Subcutaneous adipose tissue (tissue), 4 donors: ENCODE data around the gene OXSR1. TPM values are rescaled to one million over a fixed set of nuclear protein-coding genes. Genes with fewer than 3 reads are reported as not detected.

ENCODE experiments used
- total RNA-seq, 4 donors: library from RNA; depleted of rRNA; stranded (reverse); fragments of >200 nt; gene quantifications; one replicate each; pipeline ENCODE4 v1.1.0, GENCODE V29; 2016
- TF ChIP-seq, protein P1 (sequence below): fragments of 450-650 bp; IDR thresholded peaks from one replicate; pipeline ENCODE4 v1.5.1; 2016; ENCODE audit warnings: low read depth, mild to moderate bottlenecking, control low read depth, antibody characterized with exemption, moderate library complexity

The OXSR1 gene
- total RNA-seq, 4 donors from 2014 or later: 30.0 to 49.6 (median 33.0) TPM

DNA sequence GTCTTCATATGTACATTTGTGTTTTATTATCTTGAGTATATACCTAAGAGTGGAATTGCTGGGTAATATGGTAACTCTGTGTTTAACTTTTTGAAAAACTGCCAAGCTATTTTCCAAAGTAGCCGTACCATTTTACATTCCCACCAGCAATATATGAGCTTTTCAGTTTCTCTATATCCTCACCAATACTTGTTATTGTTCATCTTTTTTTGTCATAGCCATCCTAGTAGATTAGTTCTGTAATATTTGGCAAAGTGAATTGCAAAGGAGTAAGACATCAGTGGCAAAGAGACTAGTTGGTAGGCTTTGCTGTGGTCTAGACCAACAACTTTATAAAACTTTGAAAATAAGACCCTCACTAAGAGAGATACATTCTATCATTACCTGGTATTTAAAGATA is 21.4 kb downstream of the OXSR1 start:
- TF ChIP-seq, protein P1, sequence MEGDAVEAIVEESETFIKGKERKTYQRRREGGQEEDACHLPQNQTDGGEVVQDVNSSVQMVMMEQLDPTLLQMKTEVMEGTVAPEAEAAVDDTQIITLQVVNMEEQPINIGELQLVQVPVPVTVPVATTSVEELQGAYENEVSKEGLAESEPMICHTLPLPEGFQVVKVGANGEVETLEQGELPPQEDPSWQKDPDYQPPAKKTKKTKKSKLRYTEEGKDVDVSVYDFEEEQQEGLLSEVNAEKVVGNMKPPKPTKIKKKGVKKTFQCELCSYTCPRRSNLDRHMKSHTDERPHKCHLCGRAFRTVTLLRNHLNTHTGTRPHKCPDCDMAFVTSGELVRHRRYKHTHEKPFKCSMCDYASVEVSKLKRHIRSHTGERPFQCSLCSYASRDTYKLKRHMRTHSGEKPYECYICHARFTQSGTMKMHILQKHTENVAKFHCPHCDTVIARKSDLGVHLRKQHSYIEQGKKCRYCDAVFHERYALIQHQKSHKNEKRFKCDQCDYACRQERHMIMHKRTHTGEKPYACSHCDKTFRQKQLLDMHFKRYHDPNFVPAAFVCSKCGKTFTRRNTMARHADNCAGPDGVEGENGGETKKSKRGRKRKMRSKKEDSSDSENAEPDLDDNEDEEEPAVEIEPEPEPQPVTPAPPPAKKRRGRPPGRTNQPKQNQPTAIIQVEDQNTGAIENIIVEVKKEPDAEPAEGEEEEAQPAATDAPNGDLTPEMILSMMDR: no peak

DNA sequence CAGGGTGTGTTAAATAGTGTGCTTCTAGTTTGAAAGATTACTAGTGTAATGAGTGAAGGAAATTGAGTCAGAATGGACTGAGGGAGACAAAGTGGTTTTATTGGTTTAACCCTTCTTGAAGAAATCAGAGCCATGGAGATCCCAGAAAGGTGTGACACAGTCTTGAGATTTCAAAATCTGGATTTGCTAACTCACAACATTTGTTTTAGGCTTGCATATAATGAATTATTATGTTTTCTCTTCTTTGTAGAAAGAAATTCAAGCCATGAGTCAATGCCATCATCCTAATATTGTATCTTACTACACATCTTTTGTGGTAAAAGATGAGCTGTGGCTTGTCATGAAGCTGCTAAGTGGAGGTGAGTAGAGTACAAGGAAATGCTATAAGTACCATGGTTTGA is 25.1 kb downstream of the OXSR1 start:
- TF ChIP-seq, protein P1: no peak

DNA sequence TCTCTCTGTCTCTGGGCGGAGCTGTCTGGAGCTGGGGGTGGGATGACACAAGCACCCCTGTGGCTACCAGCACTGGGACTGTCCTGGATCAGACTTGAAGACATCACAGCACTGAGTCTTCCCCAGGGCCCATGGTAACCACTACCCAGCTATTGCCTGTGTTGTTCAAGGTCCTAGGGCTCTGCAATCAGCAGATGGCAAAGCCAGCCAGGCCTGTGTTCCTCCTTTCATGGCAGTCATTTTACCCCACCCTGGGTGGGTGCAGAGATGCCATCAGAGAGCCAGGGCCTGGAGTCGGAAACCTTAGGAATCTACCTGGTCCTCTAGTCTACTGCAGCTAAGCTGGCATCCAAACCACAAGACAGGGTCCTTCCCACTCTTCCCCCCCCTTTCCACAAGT is 38.4 kb downstream of the OXSR1 start:
- TF ChIP-seq, protein P1: no peak

DNA sequence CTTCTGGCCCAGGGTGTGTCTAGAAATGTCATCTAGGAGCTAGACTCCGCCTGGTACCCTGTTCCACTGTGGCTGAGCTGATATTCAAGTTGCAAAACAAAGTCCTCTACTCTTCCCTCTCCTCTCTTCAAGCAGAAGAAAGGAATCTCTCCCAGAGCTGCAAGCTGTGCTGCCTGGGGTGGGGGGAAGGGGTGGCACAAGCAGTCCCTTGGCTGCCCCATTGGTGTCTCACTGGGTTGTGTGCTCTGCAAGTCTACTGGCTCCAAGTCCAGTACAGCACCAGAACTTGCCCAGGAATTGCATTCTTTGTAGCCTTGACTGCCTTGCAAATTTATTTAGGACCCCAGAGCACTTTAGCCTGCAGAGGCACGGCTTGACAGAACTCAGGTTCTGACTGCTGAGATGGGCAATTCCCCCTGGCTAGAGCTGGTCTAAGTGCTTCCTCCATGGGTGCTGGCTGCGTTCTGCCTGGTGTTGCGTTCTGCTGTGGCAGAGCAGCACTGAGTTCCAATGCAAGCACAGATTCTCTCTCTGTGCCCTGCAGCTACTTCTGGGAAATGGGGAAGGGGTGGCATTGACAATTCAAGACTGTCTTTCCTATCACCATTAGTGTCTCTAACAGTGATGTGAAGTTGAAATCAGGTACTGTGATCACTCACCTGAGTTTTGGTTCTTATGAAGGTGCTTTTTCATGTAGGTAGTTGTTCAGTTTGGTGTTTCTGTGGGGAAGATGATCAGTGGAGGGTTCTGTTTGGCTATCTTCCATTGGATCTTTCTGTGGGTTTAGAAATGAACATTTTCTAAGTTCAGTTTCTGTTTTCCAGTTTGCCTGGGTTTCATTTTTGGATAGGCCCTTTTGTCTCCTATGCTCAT is 39.5 kb downstream of the OXSR1 start:
- TF ChIP-seq, protein P1: no peak

DNA sequence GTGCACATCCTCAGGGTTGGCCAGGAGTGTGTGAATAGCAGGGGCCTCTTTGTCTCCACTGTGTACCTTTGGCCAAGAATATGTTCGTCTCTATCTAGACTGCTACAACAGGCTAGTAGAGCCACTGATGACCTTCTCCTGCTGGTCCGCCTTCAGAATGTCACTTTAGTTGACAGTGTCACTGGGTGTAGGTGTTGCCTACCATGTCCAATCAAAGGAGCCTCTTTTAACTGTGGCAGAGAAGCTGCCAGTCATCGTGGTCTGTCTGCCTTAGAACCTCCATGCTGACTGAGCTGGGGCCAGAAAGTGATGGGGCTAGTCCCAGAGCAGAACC is 40.1 kb downstream of the OXSR1 start:
- TF ChIP-seq, protein P1: no peak

DNA sequence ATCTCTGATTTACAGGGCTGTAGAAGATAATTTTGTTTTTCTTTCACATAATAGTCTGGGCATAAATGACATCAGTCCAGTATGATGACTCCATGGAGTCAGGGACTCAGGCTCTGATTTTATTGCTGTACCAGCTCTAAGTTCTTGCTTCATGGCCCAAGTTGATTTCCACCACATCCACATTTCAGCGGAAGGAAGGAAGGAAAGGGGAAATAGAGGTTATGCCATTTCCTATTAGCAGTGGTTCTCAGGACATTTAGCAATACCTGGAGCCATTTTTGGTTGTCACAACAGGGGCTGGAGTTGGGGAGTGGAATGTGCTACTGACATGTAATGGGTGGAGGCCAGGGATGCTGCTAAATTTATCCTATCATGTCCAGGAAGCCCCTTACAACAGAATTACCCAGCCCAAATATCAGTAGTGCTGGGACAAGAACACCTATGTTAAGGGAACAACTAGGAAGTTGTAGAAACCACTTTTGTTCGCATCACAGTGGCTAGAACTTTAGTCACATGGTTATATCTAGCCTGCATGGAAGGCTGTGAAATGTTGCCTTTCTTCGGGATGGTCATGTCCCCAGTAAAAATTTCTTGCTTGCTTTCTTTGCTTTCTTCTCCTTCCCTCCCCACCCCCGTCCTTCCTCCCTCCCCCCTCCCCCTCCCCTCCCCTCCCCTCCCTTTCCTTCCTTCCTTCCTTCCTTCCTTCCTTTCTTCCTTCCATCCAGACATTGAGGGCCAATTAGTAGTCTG is 42.1 kb downstream of the OXSR1 start:
- TF ChIP-seq, protein P1: no peak

DNA sequence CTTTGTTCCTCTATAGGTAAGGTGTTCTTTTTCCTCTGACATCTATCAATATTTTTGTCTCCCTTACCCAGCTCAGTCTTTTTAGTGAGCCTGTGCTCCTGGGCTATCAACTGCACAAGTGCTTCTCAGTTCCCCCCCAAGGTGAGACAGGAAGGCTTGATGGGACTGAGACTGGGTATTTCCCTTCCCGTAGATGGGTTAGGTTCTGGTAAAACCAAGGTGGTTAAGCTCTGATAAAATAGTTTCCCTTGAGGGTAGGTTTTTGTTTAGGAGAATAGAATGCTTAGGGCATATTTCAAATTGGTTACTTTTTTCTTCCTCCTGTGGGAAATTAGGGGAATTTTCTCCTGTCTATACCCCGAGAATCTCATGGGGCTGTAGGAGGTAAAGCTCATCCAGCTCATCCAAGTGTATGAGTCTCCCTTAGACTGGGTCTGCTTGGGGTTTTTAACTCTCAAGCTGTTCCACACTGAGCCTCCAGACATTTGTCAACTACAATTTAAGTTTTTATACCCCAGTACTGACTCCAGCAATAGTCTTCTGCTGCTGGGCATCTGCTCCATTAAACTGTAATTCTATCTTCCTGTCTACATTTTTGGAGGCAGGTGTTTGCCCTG is 44.9 kb downstream of the OXSR1 start:
- TF ChIP-seq, protein P1: no peak
